Suprapubic skin (tissue), 4 donors: ENCODE measurements around the gene PRR18. TPM values are rescaled to one million over a fixed set of nuclear protein-coding genes. Genes with fewer than 3 reads are reported as not detected.
A peak's percentile ranks its signal among the peaks of the same experiment; 100 is the strongest.
"Not testable (repeated sequence)": the region's sequence is repeated elsewhere in the genome, so short reads cannot be mapped to it uniquely, and the experiment has no call there.

Experiments used
- DNase-seq, 2 donors: peaks; one replicate each; pipeline ENCODE4 v3.0.0-alpha.2; 2019; ENCODE audit warnings: low spot score in 2 of 2
- H3K27ac ChIP-seq: fragments of 200-600 bp; sonication (generic); one replicate; pipeline ENCODE4 v1.5.1; 2019
- H3K27me3 ChIP-seq: fragments of 200-600 bp; sonication (generic); one replicate; pipeline ENCODE4 v1.5.1; 2019
- H3K36me3 ChIP-seq: fragments of 200-600 bp; sonication (generic); one replicate; pipeline ENCODE4 v1.5.1; 2019
- H3K4me1 ChIP-seq: fragments of 200-600 bp; sonication (generic); one replicate; pipeline ENCODE4 v1.5.1; 2019
- H3K4me3 ChIP-seq: fragments of 200-600 bp; sonication (generic); one replicate; pipeline ENCODE4 v1.5.1; 2019; ENCODE audit warnings: mild to moderate bottlenecking
- H3K9me3 ChIP-seq: fragments of 200-600 bp; sonication (generic); one replicate; pipeline ENCODE4 v1.5.1; 2019
- CTCF ChIP-seq, 2 donors: fragments of 200-600 bp in 1 of 2; fragments of 450-650 bp in 1 of 2; sonication (generic) in 1 of 2; IDR thresholded peaks; one replicate each; pipeline ENCODE4 v1.5.1; 2016 to 2019; ENCODE audit warnings: antibody characterized with exemption in 2 of 2, mild to moderate bottlenecking in 1 of 2, moderate library complexity in 1 of 2
- EP300 ChIP-seq: sonication (generic); formaldehyde crosslinking; IDR thresholded peaks from one replicate; pipeline ENCODE4 v1.6.1; 2017; ENCODE audit warnings: antibody characterized with exemption
- POLR2A ChIP-seq, 2 donors: fragments of 450-650 bp; IDR thresholded peaks; one replicate each; pipeline ENCODE4 v1.6.1; 2017; ENCODE audit warnings: antibody characterized with exemption in 2 of 2, mild to moderate bottlenecking in 2 of 2, moderate library complexity in 2 of 2
- POLR2AphosphoS5 ChIP-seq, 3 donors: sonication (generic); formaldehyde crosslinking; IDR thresholded peaks; one replicate each; pipeline ENCODE4 v1.6.1; 2017; ENCODE audit warnings: antibody characterized with exemption in 3 of 3
- WGBS: methylation state at CpG from one replicate; pipeline ENCODE4 v1.1.5; 2018; 5-methylcytosine and 5-hydroxymethylcytosine counted together
- total RNA-seq, 4 donors: library from RNA; depleted of rRNA; stranded (reverse); fragments of >200 nt; gene quantifications; one replicate each; pipeline ENCODE4 v1.1.0, GENCODE V29; 2016

PRR18 gene
- total RNA-seq, 4 donors from 2014 or later, result not detected

DNA sequence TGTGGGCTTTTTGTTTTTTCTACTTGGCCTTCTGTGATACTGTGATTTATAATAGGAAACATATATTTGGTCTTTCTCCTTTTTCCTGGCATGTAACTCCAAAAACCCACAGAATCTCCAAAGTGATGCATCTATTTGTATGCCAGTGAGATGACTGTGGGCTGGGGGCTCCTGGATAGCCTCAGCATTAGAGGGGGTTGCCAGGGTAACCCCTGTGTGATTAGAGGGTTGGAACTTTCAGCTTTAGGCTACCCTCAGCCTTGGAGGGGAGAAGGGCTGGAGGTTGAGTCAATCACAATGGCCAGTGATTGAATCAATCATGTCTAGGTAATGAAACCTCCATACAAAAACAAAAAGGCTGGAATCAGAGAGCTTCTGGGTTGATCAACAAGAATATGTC lies 44.7 kb upstream of the PRR18 start:
- Histone ChIP-seq H3K4me1 (peaks cover 3% of the 10 kb centered on the region), H3K4me3 (no peak overlapping the region), H3K27ac (no peak overlapping the region), H3K9me3 (no peaks in the 10 kb centered on the region), H3K36me3 (no peaks in the 10 kb centered on the region), H3K27me3 (peaks cover 2% of the 10 kb centered on the region)
- no peak for TF ChIP-seq POLR2AphosphoS5 (IDR thresholded peaks at IDR 0.05)
- no peak for TF ChIP-seq POLR2A (IDR thresholded peaks at IDR 0.05)
- no peak for TF ChIP-seq CTCF (IDR thresholded peaks at IDR 0.05)
- TF ChIP-seq EP300, result no peak
- no peak for DNase-seq

GRCh38 chr6:166351715-166352285 lies 43.6 kb upstream of the PRR18 start:
- TF ChIP-seq CTCF (IDR thresholded peaks at IDR 0.05) (no peak), EP300 (no peak)
- Histone ChIP-seq H3K9me3 (no peaks in the 10 kb centered on the region), H3K4me1 (peaks cover 3% of the 10 kb centered on the region), H3K4me3 (peak overlapping the region; percentile 9), H3K27me3 (peaks cover 2% of the 10 kb centered on the region), H3K36me3 (no peaks in the 10 kb centered on the region), H3K27ac (no peak overlapping the region)
- DNase-seq, result no peak
- WGBS, result 18% methylated on average over 4 of the region's 4 CpGs

- Histone ChIP-seq H3K27me3 (no peaks in the 10 kb centered on the region), H3K9me3 (no peaks in the 10 kb centered on the region), H3K4me1 (peaks cover 6% of the 10 kb centered on the region), H3K27ac (no peak overlapping the region), H3K36me3 (no peaks in the 10 kb centered on the region), H3K4me3 (no peak overlapping the region)
- 89% methylated on average over 6 of the region's 6 CpGs for WGBS
- TF ChIP-seq POLR2AphosphoS5 (IDR thresholded peaks at IDR 0.05) (no peak), CTCF (IDR thresholded peaks at IDR 0.05) (no peak), POLR2A (IDR thresholded peaks at IDR 0.05) (no peak), EP300 (no peak)
- DNase-seq, result no peak
Observed at GRCh38 chr6:166348305-166348949, 40.2 kb upstream of the PRR18 start.

DNA sequence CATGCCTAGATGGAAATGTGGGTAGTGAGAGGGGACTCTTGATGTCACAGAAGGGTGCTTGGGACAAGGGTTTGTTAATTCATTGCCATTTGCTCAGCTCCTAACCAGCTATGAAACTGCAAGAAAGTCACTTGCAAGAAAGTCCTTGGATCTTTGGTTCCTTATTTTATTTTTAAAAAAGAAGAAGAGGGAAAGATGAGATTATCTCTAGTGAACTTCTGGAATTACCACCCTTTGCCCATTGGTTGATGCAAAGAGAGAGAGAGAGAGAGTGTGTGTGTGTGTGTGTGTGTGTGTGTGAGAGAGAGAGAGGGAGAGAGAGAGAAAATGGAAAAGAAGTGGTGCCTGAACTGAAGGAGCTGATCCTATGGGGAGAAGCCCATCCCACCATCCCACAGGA lies 38.8 kb upstream of the PRR18 start:
- H3K27me3 ChIP-seq, result no peaks in the 10 kb centered on the region
- peaks cover 11% of the 10 kb centered on the region for H3K4me1 ChIP-seq
- no peaks in the 10 kb centered on the region for H3K9me3 ChIP-seq
- no peak overlapping the region for H3K4me3 ChIP-seq
- DNase-seq, result no peak
- H3K27ac ChIP-seq, result no peak overlapping the region
- TF ChIP-seq POLR2AphosphoS5 (IDR thresholded peaks at IDR 0.05) (no peak), CTCF (IDR thresholded peaks at IDR 0.05) (no peak), EP300 (no peak), POLR2A (IDR thresholded peaks at IDR 0.05) (no peak)
- H3K36me3 ChIP-seq, result no peaks in the 10 kb centered on the region

GRCh38 chr6:166346449-166346848 lies 38.3 kb upstream of the PRR18 start:
- DNase-seq, result no peak

GRCh38 chr6:166345672-166346071 lies 37.5 kb upstream of the PRR18 start:
- not testable (repeated sequence) for H3K36me3 ChIP-seq, H3K27ac ChIP-seq, DNase-seq, H3K27me3 ChIP-seq, H3K9me3 ChIP-seq, H3K4me3 ChIP-seq
- WGBS, result 80% methylated on average over 9 of the region's 9 CpGs
- peaks cover 23% of the 10 kb centered on the region for H3K4me1 ChIP-seq

More at GRCh38 chr6:166346449-166346848, 38.3 kb upstream of the PRR18 start:
- WGBS, result 88% methylated on average over 3 of the region's 3 CpGs
- TF ChIP-seq POLR2A (IDR thresholded peaks at IDR 0.05) (no peak), EP300 (no peak), POLR2AphosphoS5 (IDR thresholded peaks at IDR 0.05) (no peak), CTCF (IDR thresholded peaks at IDR 0.05) (no peak)
- Histone ChIP-seq H3K4me1 (peaks cover 15% of the 10 kb centered on the region), H3K27me3 (no peaks in the 10 kb centered on the region), H3K9me3 (no peaks in the 10 kb centered on the region), H3K27ac (no peak overlapping the region), H3K4me3 (no peak overlapping the region), H3K36me3 (no peaks in the 10 kb centered on the region)

- not testable (repeated sequence) for H3K4me3 ChIP-seq, DNase-seq, H3K9me3 ChIP-seq, H3K27ac ChIP-seq, H3K36me3 ChIP-seq, H3K27me3 ChIP-seq
- 84% methylated on average over 2 of the region's 2 CpGs for WGBS
- H3K4me1 ChIP-seq, result peaks cover 31% of the 10 kb centered on the region
Observed at GRCh38 chr6:166344921-166345320, 36.7 kb upstream of the PRR18 start.
